ENCODE measurements around the gene TSFM. TPM values are rescaled to one million over a fixed set of nuclear protein-coding genes. Genes with fewer than 3 reads are reported as not detected.

TSFM gene
- total and polyA plus RNA-seq, 9 of the 15 experiments (the other 6 are each of a cell fraction or from before 2014, with no cell fraction given): 44.6 to 198 (median 60.2) TPM

GRCh38 chr12:57771873-57772428 lies 10.6 kb upstream of the TSFM start, which contains the start of gene METTL1 (continued):
- TF ChIP-seq GTF2F1 (IDR thresholded peaks at IDR 0.05; ENCODE audit: low read depth, low read length) (peak; percentile 66), U2AF1 (optimal IDR thresholded peaks at IDR 0.05; ENCODE audit: low read depth, low read length) (no peak), E2F5 (CRISPR knock-in tag; IDR thresholded peaks at IDR 0.05) (peak; percentile 74; the same call in 1 of the 2 replicates), CBX8 (IDR thresholded peaks at IDR 0.05; ENCODE audit: borderline replicate concordance, extremely low read depth, low read depth, low read length, poor library complexity, severe bottlenecking) (no peak), POLR2AphosphoS5 (IDR thresholded peaks at IDR 0.05; ENCODE audit: control insufficient read depth, insufficient read depth, low read depth, low read length) (peak; percentile 77), ZBTB49 (CRISPR knock-in tag; IDR thresholded peaks at IDR 0.05; ENCODE audit: borderline replicate concordance) (no peak), ZNF668 (CRISPR knock-in tag; IDR thresholded peaks at IDR 0.05) (no peak), WHSC1 (IDR thresholded peaks at IDR 0.05; ENCODE audit: low read length) (no peak), THRA (IDR thresholded peaks at IDR 0.05) (no peak), TGIF2 (CRISPR knock-in tag; IDR thresholded peaks at IDR 0.05) (no peak), HLTF (IDR thresholded peaks at IDR 0.05) (no peak), ZC3H11A (IDR thresholded peaks at IDR 0.05; ENCODE audit: low read depth, low read length) (no peak), NR2C2 (CRISPR knock-in tag; IDR thresholded peaks at IDR 0.05) (no peak), NR2C2 (tag; IDR thresholded peaks at IDR 0.05) (peak; percentile 45), ZNF311 (CRISPR knock-in tag; IDR thresholded peaks at IDR 0.05) (no peak)
- TF ChIP-seq, protein P1, sequence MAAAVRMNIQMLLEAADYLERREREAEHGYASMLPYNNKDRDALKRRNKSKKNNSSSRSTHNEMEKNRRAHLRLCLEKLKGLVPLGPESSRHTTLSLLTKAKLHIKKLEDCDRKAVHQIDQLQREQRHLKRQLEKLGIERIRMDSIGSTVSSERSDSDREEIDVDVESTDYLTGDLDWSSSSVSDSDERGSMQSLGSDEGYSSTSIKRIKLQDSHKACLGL (CRISPR knock-in tag; IDR thresholded peaks at IDR 0.05; ENCODE audit: borderline replicate concordance, poor library complexity, severe bottlenecking): peak; percentile 100
- TF ChIP-seq, protein P2, sequence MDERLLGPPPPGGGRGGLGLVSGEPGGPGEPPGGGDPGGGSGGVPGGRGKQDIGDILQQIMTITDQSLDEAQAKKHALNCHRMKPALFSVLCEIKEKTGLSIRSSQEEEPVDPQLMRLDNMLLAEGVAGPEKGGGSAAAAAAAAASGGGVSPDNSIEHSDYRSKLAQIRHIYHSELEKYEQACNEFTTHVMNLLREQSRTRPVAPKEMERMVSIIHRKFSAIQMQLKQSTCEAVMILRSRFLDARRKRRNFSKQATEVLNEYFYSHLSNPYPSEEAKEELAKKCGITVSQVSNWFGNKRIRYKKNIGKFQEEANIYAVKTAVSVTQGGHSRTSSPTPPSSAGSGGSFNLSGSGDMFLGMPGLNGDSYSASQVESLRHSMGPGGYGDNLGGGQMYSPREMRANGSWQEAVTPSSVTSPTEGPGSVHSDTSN (CRISPR knock-in tag; IDR thresholded peaks at IDR 0.05; ENCODE audit: low read depth): no peak
- TF ChIP-seq, protein P2 (tag; conservative IDR thresholded peaks at IDR 0.05; ENCODE audit: low read depth): no peak

All from K562 (cell line).